ENCODE measurements around the gene PIAS2.

PIAS2 gene

DNA sequence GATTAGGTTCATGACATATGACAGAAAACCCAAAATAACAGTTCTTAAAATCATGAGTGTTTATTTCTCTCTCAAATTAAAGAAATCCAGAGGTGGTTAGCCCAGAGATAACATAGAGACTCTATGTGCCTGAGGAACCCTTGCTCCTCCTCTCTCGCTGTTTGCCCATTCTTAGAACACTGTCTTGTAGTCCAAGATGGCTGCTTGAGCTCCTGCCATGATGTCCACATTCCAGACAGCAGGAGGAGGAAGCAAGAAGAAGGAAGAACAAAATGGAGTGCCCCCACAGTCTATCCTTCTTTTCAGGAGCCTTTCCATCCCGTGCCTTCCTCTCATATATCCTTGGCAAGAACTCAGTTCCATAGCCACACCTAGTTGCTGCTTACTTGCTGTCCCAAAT is 146.6 kb downstream of the PIAS2 start:
- Histone ChIP-seq H3K4me1 (peaks cover 40 to 65% (median 46%) of the 10 kb centered on the region in 10 experiments), H3K9me3 (replicated peaks in 1 of 11) (no peaks in the 10 kb centered on the region), H3K9ac (0 out of 22 replicates have a peak overlapping the region, but pooled peaks of 1 of the 11 experiments have one; percentile 58), H3K27ac (peak overlapping the region in 8 of 11 experiments; percentile 62 to 83 (median 78); a peak in 11 of 22 replicates), H3K27me3 (peaks cover 0 to 16% (median 0%) of the 10 kb centered on the region in 11 experiments; a peak in 2 of 22 replicates), H3K4me3 (no peak overlapping the region; a peak in 1 of 20 replicates), H4K20me1 (peaks cover 0 to 8% (median 0%) of the 10 kb centered on the region in 11 experiments; a peak in 1 of 22 replicates), H3K4me2 (peak overlapping the region; percentile 68 to 90 (median 83)), H3K36me3 (no peaks in the 10 kb centered on the region)
- TF ChIP-seq Cebpa-rat (IDR thresholded peaks at IDR 0.05): no peak

DNA sequence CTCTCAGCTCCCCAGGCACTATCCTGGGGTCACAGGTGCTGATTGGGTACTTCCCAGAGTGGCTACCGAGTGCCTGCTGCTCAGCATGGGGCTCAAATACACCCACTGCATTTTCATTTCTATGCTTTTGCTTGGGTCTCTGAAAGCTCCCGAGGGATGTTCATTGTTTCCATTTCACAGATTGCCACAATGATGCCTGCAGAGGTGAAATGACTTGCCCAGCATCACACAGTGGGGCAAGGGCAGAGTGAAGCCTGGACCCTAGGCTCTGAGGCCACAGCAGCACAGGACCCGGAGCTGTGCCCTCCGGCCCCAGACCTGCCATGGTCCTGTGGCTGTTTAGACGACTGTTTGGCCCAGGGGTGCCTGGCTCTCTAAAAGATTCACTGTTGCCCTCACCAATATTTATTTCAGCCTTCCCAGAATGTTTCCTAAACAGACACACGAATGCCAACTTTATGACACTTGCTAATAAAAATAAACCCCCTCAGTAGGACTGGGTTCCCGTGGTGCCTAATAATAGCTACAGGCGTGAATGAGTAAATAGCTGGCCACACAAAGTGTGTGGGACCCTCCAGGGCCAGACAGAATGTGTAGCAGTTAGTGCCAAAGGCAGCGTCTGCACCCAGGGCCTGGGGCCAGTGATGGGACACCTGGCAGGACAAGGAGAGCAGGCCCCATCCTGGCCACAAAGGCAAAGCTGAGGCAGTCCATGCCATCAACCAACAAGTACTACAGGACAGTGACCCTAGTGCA is 149.0 kb downstream of the PIAS2 start:
- Histone ChIP-seq H3K9me3 (replicated peaks in 1 of 11) (no peaks in the 10 kb centered on the region), H3K27ac (no peak overlapping the region), H3K36me3 (no peaks in the 10 kb centered on the region), H3K4me2 (no peak overlapping the region), H4K20me1 (peaks cover 0 to 8% (median 0%) of the 10 kb centered on the region in 11 experiments; a peak in 1 of 22 replicates), H3K4me3 (no peak overlapping the region), H3K4me1 (peaks cover 40 to 59% (median 44%) of the 10 kb centered on the region in 10 experiments), H3K27me3 (peaks cover 0 to 18% (median 0%) of the 10 kb centered on the region in 11 experiments; a peak in 3 of 22 replicates), H3K9ac (no peak overlapping the region)
- no peak for TF ChIP-seq Cebpa-rat (IDR thresholded peaks at IDR 0.05)

DNA sequence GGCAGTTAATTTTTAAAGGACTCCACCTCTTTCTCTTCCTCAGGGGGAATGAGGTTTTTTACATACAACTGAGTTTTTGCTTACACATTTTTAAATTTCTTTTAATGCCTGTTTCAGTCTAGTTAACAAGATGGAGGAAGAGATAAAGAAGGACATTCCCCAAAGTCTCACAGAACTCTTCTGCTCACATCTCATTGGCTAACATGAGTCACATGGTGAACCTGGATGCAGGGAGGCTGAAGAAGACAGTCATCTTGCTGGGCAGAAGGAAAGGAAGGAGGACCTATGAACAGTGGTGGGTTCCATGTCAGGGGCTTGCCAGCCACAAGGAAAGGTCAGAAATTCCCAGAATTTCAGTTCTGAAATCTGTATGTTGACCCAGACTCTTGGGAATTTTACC is 150.1 kb downstream of the PIAS2 start:
- Histone ChIP-seq H4K20me1 (peaks cover 0 to 8% (median 0%) of the 10 kb centered on the region in 11 experiments; a peak in 1 of 22 replicates), H3K4me3 (no peak overlapping the region), H3K27ac (no peak overlapping the region), H3K9ac (no peak overlapping the region), H3K4me2 (no peak overlapping the region), H3K9me3 (replicated peaks in 1 of 11) (no peaks in the 10 kb centered on the region), H3K27me3 (peaks cover 0 to 18% (median 0%) of the 10 kb centered on the region in 11 experiments; a peak in 3 of 22 replicates), H3K36me3 (no peaks in the 10 kb centered on the region), H3K4me1 (peaks cover 31 to 47% (median 33%) of the 10 kb centered on the region in 10 experiments)
- no peak for TF ChIP-seq Cebpa-rat (IDR thresholded peaks at IDR 0.05)

DNA sequence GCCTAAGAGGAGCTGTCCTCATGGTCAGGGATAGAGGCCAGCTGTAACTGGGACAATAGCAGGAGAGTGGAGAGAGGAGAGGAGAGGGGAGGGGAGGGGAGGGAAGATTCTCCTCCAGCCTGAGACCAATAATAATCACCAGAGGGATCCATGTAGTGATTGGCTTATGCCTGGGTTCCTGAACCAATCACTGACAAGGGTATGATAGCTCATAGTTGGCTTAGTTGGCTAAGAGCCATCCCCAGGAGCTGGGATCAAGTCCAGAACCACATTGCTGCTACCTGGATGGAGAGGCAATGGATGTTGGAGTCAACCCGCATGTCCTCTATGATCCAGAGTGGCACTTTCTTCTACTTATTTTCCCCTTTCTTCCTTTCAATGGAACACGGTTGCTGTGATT is 152.7 kb downstream of the PIAS2 start:
- no peaks in the 10 kb centered on the region for H3K9me3 ChIP-seq (replicated peaks in 1 of 11)
- no peaks in the 10 kb centered on the region for H3K36me3 ChIP-seq
- H3K4me1 ChIP-seq: peaks cover 5 to 21% (median 9%) of the 10 kb centered on the region in 10 experiments
- H3K9ac ChIP-seq: no peak overlapping the region
- H3K4me3 ChIP-seq: no peak overlapping the region
- no peaks in the 10 kb centered on the region for H4K20me1 ChIP-seq
- no peak overlapping the region for H3K4me2 ChIP-seq
- peaks cover 0 to 18% (median 0%) of the 10 kb centered on the region in 11 experiments; a peak in 3 of 22 replicates for H3K27me3 ChIP-seq
- TF ChIP-seq Cebpa-rat (IDR thresholded peaks at IDR 0.05): no peak
- H3K27ac ChIP-seq: no peak overlapping the region

DNA sequence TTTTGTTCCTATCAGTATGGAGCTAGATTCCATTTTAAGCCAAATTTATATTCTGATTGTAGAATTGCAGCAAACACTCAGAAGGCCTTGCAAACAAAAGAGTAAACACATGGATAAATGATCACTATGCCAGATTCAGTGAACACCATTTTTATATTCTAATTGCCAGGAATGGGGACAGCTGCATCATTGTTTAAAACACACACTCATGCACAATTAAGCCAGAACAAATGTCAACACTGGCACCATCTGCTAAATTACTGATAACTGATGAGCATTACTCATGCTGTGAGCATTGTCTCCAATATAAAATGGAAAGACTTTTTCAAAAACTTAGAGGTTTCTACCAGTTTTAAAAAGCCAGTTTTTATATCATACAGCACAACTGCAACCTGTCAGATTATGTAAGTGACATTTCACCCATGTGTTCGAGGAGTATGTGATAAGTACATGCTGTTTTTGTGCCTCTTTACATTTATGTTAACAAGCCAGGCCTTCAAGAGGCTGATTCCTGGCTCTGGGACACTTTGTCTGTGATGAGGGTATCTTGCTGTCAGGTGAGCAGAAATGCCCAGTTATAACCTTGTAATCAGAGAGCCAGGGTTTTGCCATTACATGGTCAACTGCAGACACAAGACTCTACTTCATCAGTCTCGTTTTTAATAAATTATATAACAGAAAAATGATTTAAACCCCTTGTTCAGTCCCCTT is 156.1 kb downstream of the PIAS2 start:
- Histone ChIP-seq H3K4me3 (no peak overlapping the region), H3K9me3 (replicated peaks in 1 of 11) (peaks cover 8 to 23% (median 20%) of the 10 kb centered on the region in 11 experiments; a peak in 20 of 22 replicates), H3K9ac (no peak overlapping the region), H3K4me2 (no peak overlapping the region), H3K36me3 (no peaks in the 10 kb centered on the region), H3K4me1 (peaks cover 1 to 13% (median 4%) of the 10 kb centered on the region in 10 experiments; a peak in 19 of 20 replicates), H3K27me3 (peaks cover 0 to 12% (median 0%) of the 10 kb centered on the region in 11 experiments; a peak in 7 of 22 replicates), H4K20me1 (no peaks in the 10 kb centered on the region), H3K27ac (no peak overlapping the region)
- TF ChIP-seq Cebpa-rat (IDR thresholded peaks at IDR 0.05): no peak

DNA sequence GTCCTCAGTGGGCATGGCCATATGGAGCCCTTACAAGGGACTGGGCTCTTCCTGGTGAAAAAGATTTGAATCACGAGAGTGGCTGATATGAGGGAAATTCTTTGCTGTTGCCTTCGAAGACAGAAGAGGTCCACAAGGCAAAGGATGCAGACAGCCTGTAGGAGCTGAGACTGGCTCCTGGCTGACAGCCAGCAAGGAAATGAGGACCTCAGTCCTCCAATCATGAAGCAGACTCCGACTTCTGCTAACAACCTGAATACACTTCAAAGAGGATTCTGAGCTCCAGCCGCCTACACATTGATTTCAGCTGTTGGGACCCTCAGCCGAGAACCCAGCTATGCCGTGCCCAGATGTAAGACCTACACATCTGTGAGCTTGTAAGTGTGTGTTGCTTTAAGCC is 157.4 kb downstream of the PIAS2 start:
- no peak for TF ChIP-seq Cebpa-rat (IDR thresholded peaks at IDR 0.05)
- H3K9ac ChIP-seq: no peak overlapping the region
- no peaks in the 10 kb centered on the region for H3K36me3 ChIP-seq
- H3K4me3 ChIP-seq: no peak overlapping the region
- peaks cover 14 to 26% (median 17%) of the 10 kb centered on the region in 10 experiments for H3K4me1 ChIP-seq
- H3K9me3 ChIP-seq (replicated peaks in 1 of 11): peaks cover 8 to 27% (median 22%) of the 10 kb centered on the region in 11 experiments; a peak in 20 of 22 replicates
- peaks cover 0 to 8% (median 0%) of the 10 kb centered on the region in 11 experiments; a peak in 7 of 22 replicates for H3K27me3 ChIP-seq
- H3K27ac ChIP-seq: no peak overlapping the region
- no peaks in the 10 kb centered on the region for H4K20me1 ChIP-seq
- no peak overlapping the region for H3K4me2 ChIP-seq

DNA sequence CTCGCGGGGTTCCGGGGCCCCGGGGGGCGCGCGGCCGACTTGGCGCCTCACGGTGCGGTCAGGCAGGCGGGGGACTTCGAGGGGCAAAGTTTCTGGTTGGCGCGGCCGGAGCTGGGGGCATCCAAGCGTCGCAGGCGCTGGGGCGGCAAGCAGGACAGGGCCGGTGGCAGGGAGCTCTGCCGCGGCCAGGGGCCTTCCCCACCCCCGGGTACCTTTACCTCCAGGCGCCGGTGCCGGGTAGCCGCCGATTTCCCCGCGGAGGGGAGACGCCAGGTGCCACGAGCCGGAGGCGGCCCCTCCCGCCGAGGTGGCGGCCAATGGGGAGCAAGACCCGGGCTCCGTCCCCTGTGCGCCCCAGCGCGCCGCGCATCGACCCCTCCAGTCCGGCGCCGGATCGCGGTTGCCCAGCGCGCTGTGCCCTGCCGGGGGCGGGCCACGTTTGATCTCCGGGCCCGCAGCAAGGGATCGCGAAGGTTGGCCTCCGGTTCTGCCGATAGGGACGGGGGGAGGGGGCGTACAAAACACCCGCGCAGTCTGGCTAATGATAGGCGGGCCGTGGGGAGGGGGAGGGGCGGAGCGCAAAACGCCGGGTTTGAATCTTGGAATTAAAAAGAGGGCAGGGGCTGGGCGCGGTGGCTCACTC is 160.6 kb downstream of the PIAS2 start, which contains the start of gene ST8SIA5:
ST8SIA5 (minus strand) TSS at position 495 of the 643 bp plus-strand sequence. CDS start 545 bp downstream, outside the sequence.
- H3K9me3 ChIP-seq (replicated peaks in 1 of 11): peaks cover 8 to 33% (median 23%) of the 10 kb centered on the region in 11 experiments; a peak in 20 of 22 replicates
- no peaks in the 10 kb centered on the region for H4K20me1 ChIP-seq
- peaks cover 0 to 8% (median 0%) of the 10 kb centered on the region in 11 experiments; a peak in 6 of 22 replicates for H3K27me3 ChIP-seq
- peak within 1 kb of the TSS in 10 of 11 experiments; percentile 12 to 86 (median 75); a peak in 18 of 22 replicates for H3K27ac ChIP-seq
- H3K4me2 ChIP-seq: peak within 1 kb of the TSS; percentile 77 to 97 (median 84)
- H3K4me1 ChIP-seq: peaks cover 28 to 45% (median 35%) of the 10 kb centered on the region in 10 experiments
- peak within 1 kb of the TSS; percentile 54 to 73 (median 66) for H3K4me3 ChIP-seq
- peaks cover 0 to 4% (median 0%) of the 10 kb centered on the region in 11 experiments; a peak in 1 of 22 replicates for H3K36me3 ChIP-seq
- TF ChIP-seq Cebpa-rat (IDR thresholded peaks at IDR 0.05): no peak
- H3K9ac ChIP-seq: peak within 1 kb of the TSS; percentile 45 to 80 (median 76); a peak in 21 of 22 replicates

DNA sequence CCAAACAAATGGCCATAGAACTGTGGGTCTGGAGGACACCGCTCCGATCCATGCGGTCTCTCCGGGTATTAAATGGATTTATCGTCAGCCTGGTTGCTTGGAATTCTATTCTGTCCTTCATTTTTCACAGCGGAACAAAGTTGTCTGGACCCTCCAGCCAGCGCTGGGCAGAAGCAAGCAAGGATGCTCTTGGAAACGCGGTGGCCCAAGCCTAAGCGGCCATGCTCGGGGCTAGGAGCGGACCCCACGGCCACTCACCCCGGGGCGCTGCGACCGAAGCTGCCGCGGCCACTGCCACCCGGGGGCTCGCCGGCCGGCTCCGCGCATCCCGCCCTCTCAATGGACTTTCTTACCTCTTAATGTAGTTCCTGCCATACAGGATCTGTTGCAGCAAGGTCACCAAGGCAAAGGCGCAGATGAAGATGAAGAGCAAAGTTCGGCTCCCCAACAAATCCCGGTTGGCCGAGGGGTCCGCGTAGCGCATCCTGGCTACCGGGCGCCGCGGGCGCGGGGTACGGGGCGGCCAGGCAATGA is 161.2 kb downstream of the PIAS2 start:
- H3K4me1 ChIP-seq: peaks cover 28 to 45% (median 35%) of the 10 kb centered on the region in 10 experiments
- peaks cover 0 to 5% (median 0%) of the 10 kb centered on the region in 11 experiments; a peak in 1 of 22 replicates for H3K36me3 ChIP-seq
- H3K4me3 ChIP-seq: peak overlapping the region; percentile 54 to 73 (median 66)
- no peak for TF ChIP-seq Cebpa-rat (IDR thresholded peaks at IDR 0.05)
- peaks cover 0 to 8% (median 0%) of the 10 kb centered on the region in 11 experiments; a peak in 6 of 22 replicates for H3K27me3 ChIP-seq
- H3K4me2 ChIP-seq: peak overlapping the region; percentile 77 to 97 (median 84)
- no peaks in the 10 kb centered on the region for H4K20me1 ChIP-seq
- peak overlapping the region in 10 of 11 experiments; percentile 61 to 80 (median 76); a peak in 19 of 22 replicates for H3K9ac ChIP-seq
- H3K27ac ChIP-seq: peak overlapping the region in 9 of 11 experiments; percentile 52 to 86 (median 76); a peak in 18 of 22 replicates
- peaks cover 8 to 33% (median 23%) of the 10 kb centered on the region in 11 experiments; a peak in 20 of 22 replicates for H3K9me3 ChIP-seq (replicated peaks in 1 of 11)

All from BLaER1 treated with 17β-estradiol and CSF1 and Interleukin-3, amounts not matched to agents 10 nM and 100 nM (cell line).